ENCODE results near the gene ENKD1.

Gene ENKD1

GRCh38 chr16:67678354-67679023, 11.9 kb upstream of the ENKD1 start:
- DNase-seq: no peak

DNA sequence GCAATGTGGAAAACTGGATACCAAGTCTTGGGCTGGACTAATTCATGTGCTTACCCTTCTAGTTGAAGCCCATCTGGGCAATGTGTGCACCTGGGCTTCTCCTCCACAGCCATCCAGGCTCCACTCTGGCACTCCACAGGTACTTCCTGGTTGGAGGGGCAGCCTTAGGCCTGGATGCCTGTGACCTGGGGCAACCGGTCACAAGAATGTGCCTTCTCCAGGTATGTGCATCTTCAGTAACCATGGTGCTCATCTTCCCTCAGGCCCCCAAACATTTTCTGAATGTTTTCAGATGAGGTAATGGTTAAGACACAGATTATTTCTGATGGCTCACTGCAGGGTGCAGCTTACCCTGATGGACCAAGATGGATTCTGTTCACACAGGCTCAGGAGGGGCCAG, 11.2 kb upstream of the ENKD1 start:
- DNase-seq: no peak

- DNase-seq: no peak
Observed at GRCh38 chr16:67676939-67677338, 10.4 kb upstream of the ENKD1 start.

DNA sequence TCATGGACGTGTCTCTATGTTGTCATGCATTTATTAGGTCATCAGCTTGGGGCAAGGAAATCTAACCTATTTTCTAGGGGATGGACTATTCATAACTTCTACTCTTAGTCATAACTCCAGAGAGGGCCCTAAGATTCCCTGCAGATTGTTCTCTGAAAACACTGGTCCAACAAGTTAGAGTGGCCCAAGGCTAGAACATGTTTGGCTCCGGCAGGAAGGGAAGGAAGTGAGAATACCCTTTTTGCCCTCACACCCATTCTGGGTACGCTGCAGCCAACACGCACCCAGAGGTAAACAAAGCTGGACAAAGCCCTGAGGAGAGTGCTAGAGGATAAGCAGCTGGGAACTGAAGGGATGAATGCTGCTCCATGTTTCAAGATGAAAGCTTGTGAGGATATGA, 10.0 kb upstream of the ENKD1 start:
- no peak for DNase-seq

- no peak for DNase-seq
Observed at GRCh38 chr16:67675999-67676398, 9.4 kb upstream of the ENKD1 start.

DNA sequence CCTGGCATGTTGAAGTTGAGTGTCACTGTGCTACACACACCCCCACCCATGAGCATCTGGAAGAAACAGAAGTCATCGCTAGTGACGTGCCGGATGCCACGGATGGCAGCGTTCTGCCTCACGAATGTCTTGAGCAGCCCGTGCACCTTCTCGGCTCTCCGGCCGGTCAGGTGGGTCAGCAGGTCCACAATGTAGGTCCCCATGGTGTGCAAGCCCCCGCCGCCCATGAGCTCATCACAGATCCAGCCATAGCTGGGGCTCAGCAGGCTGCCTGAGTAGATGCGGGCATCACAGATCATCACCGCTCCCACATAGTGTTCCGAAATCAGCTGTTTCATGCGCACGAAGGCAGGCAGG, 9.0 kb upstream of the ENKD1 start:
- no peak for DNase-seq

- no peak for DNase-seq
Observed at GRCh38 chr16:67674851-67675578, 8.5 kb upstream of the ENKD1 start.

DNA sequence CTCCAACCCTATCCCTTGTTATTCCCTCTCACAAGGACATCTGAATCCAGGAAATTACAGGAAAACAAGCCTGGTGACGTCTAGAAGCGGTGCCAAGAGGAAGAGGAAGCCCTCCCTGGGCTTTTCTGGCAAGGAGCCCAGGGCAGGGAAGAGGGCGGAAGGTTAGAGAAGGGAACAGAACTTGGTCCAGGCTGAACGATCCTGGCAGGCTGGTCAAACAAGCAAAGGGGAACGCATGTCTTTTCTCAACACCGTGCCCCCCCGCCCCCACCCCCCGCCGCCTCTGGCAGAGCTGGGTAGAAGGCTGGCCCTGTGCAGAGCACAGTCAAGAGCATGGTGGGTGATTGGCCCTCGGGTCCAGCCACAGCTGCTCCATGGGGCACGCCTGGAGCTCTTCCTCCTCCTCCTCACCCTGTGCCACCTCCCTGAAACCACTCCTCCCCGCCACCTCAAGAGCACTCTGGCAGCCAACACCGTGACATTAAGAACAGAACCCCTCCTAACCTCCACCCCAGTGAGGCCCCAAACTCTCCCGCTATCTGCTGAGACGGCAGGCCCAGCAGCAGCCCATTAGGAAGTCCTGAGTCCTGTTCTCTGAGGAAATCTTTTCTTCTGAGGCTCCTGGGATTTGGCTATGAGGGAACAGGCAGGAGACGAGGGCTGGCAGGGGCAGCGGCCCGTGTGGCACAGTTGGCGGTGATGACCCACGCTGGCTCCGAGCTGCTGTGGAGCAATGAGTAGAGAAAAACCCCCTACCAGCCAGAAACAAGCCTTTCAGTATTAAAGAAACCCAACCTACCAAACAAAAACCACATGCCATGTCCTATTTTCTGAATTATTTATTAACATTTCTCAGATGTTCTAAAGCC, 7.4 kb upstream of the ENKD1 start:
- DNase-seq: peak in 1 of 2 donors; percentile 27

- peak; percentile 59 to 67 for DNase-seq
Observed at GRCh38 chr16:67672739-67673662, 6.5 kb upstream of the ENKD1 start.

GRCh38 chr16:67672306-67672705, 5.8 kb upstream of the ENKD1 start:
- no peak for DNase-seq

- no peak for DNase-seq
Observed at GRCh38 chr16:67669499-67670101, 3.0 kb upstream of the ENKD1 start.

DNA sequence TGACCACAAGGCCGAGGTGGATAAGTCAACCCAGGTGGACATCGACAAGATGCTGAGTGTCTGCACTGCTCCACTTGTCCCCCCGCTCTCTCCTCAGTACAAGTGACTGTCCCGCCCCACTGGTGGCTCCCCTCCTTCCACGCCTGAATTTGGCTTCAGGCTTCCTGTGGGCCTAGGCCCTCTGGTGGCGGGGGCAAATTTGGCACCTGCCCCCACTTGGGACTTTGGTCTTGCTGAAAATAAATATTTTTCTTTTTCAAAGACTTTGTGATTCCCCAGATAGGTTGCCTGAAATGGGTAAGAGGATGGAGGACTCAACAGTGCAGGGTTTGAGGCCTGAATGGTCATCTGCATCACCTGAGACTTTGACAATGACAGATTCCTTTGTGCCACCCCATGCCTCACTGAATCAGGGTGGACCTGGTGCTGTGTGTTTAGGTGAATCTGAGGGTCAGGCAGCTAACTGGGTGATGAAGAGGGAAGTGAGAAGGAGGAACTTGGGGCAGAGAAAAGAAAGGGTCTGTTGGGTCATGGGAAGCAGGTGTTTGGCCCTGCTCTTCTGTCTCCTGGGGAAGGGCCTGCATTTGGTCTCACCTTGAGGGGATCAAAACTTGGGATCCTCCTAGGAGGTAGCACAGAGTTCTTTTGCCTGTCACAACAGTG, 2.1 kb upstream of the ENKD1 start:
- DNase-seq: peak in 1 of 2 donors; percentile 34

DNA sequence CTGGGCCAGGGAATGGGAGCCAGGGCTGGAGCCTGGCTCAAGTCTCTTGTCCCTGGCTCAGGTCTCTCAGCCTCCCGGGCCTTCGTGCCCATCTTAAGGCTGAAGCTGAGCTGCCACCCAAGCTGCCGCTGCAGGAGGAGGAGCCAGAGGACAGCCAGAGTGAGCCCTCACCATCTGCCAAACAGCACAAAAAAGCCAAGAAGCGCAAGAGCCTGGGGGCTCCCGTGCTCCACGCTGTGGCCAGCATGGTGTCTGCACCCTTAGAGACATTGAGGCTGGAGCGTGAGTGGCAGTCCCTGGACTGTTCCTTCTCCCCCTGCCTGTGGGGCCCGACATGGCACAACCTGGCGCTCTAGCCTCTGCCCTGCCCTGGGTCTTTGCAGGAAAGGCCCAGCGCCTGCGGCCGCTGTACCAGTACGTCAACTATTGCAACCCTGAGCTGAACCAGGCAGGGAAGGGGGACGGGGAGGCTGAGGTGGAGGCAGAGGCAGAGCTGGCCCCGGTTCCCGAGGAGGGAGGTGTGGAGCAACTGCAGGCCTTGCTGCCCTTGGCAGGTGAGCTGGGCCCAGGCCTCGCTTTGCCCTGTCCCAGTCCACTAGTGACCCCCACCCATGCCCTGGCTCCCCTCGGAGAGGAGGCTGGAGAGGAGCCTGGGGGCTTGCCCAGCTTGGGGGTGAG, 1.4 kb upstream of the ENKD1 start:
- DNase-seq: peak; percentile 88

GRCh38 chr16:67667453-67667816, 885 bp upstream of the ENKD1 start:
- no peak for DNase-seq

- no peak for DNase-seq
Observed at GRCh38 chr16:67666032-67666551, 458 bp downstream of the ENKD1 start.

- no peak for DNase-seq
Observed at GRCh38 chr16:67665598-67665997, 952 bp downstream of the ENKD1 start.

DNA sequence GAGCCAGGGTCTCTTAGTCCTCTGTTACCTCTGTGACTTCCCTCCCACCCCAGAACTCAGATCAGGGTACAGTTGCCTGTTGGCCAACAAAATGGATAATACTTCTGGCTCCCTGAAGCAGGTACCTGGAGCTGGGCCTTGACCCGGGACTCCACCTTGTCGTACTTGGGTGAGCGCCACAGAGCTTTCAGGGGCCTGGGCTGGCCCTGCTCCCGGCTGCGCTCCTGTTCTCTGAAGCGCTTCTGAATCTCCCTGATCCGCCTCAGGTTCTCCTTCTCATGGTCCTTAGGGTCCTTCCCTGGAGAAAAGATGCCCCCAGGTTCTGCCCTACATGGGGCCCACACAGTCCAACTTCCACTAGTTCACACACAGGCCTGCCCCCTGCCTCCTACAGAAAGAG, 1.7 kb downstream of the ENKD1 start:
- DNase-seq: no peak

- DNase-seq: no peak
Observed at GRCh38 chr16:67664258-67664657, 2.3 kb downstream of the ENKD1 start.

- no peak for DNase-seq
Observed at GRCh38 chr16:67663877-67664222, 2.7 kb downstream of the ENKD1 start.

DNA sequence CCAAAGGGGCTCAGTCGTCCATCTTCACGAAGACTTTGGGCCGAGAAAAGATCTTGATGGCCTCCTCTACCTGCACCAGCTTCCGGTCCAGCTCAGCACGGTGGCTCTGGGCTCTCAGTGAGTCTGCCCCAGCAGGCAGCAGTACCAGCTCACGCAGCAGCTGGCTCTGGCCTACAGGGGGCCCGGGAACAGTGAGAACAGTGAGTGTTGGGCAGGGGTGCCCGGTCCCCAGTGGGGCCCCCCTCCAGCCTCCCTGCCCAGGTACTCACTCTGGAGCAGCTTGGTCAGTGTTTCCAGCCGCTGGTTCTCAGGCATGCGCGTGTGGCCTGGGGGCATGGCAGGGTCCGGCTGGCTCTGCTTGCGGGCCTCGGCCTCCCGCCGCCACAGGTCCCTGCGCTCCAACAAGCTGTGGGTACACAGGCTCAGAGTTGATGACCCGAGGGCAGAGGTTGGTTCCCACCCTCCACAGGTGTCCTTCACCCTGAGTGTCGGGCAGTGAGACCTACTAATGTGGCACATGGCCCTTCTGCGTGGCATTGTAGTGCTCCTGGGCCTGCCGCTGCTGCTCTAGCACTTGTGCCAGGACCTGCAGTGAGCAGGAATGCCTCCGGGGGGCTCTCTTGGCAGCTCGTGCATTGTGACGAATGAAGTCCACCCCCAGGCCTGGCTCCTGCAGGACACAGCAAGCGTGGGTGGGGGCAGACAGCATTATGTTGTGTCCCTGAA, 3.2 kb downstream of the ENKD1 start:
- peak in 1 of 2 donors; percentile 34 for DNase-seq

All from CD4-positive, alpha-beta T cell treated with Interferon alpha-2 for 1 hour (primary cell).